Activated CD8-positive, alpha-beta T cell treated with anti-CD3 and anti-CD28 coated beads, Interleukin-2, amount 10 ng/mL, durations not matched to agents 7 days and 5 days (primary cell): ENCODE measurements around the gene PEX5L. TPM values are rescaled to one million over a fixed set of nuclear protein-coding genes. Genes with fewer than 3 reads are reported as not detected.
"Not testable (repeated sequence)": the region's sequence is repeated elsewhere in the genome, so short reads cannot be mapped to it uniquely, and the experiment has no call there.

Experiments
- ATAC-seq: fragments of 150-1000 bp; cut with Tn5 transposase; one replicate; pipeline ENCODE4 v1.10.0; 2021; ENCODE audit warnings: moderate library complexity
- CTCF ChIA-PET: fragments of 350-600 bp; sonication (Branson Sonifier 250); formaldehyde crosslinking; loops from one replicate; lab custom pipeline; 2021; ENCODE audit warnings: antibody characterized with exemption; lab: Charles Lee
- POLR2A ChIA-PET: fragments of 350-600 bp; sonication (Branson Sonifier 250); formaldehyde crosslinking; loops from one replicate; lab custom pipeline; 2021; ENCODE audit warnings: antibody characterized with exemption; lab: Charles Lee
- DNase-seq: peaks from one replicate; pipeline ENCODE4 v3.0.0-alpha.2; 2020
- H3K27ac Mint-ChIP-seq: one replicate; pipeline ENCODE4 v1.8.0; 2021; ENCODE audit warnings: mild to moderate bottlenecking, mixed read lengths
- H3K27me3 Mint-ChIP-seq: one replicate; pipeline ENCODE4 v1.8.0; 2021; ENCODE audit warnings: low read depth, mixed read lengths
- H3K36me3 Mint-ChIP-seq: one replicate; pipeline ENCODE4 v1.8.0; 2021; ENCODE audit warnings: low read depth, mixed read lengths
- H3K4me1 Mint-ChIP-seq: one replicate; pipeline ENCODE4 v1.8.0; 2021; ENCODE audit warnings: low read depth, mixed read lengths
- H3K4me3 Mint-ChIP-seq: one replicate; pipeline ENCODE4 v1.8.0; 2021; ENCODE audit warnings: mild to moderate bottlenecking, mixed read lengths
- H3K9me3 Mint-ChIP-seq: one replicate; pipeline ENCODE4 v1.8.0; 2022; ENCODE audit warnings: mixed read lengths; ENCODE audit not compliant: insufficient read depth
- total RNA-seq, 2 experiments: library from RNA; stranded (reverse); gene quantifications; one replicate each; pipeline ENCODE4 v1.2.3, GENCODE V29; 2021

PEX5L gene
- total RNA-seq, 2 experiments from 2014 or later = not detected

- H3K4me1 Mint-ChIP-seq = no peaks in the 10 kb centered on the region
- POLR2A ChIA-PET = interaction anchor here (1.0 to 1.2 kb wide), 2 partner anchors 10 to 811 kb away, joined by 3 read pairs; no protein-coding TSS in a partner anchor
- no peak overlapping the region for H3K4me3 Mint-ChIP-seq
- DNase-seq (no peak), ATAC-seq (no peak)
- CTCF ChIA-PET = no interaction called here
- H3K9me3 Mint-ChIP-seq = no peaks in the 10 kb centered on the region
- no peaks in the 10 kb centered on the region for H3K36me3 Mint-ChIP-seq
- H3K27me3 Mint-ChIP-seq = no peaks in the 10 kb centered on the region
- H3K27ac Mint-ChIP-seq = no peak overlapping the region
These were observed 244.9 kb downstream of the PEX5L start for GRCh38 chr3:179791793-179792192.

GRCh38 chr3:179788996-179789395 lies 247.7 kb downstream of the PEX5L start:
- POLR2A ChIA-PET = no interaction called here
- Mint-ChIP-seq H3K9me3 (no peaks in the 10 kb centered on the region), H3K27ac (no peak overlapping the region), H3K27me3 (no peaks in the 10 kb centered on the region), H3K36me3 (no peaks in the 10 kb centered on the region), H3K4me3 (no peak overlapping the region), H3K4me1 (no peaks in the 10 kb centered on the region)
- no peak for DNase-seq
- CTCF ChIA-PET = no interaction called here
- ATAC-seq = no peak

- DNase-seq, ATAC-seq, H3K27ac Mint-ChIP-seq, H3K9me3 Mint-ChIP-seq, H3K36me3 Mint-ChIP-seq, H3K4me1 Mint-ChIP-seq, H3K27me3 Mint-ChIP-seq, POLR2A ChIA-PET, H3K4me3 Mint-ChIP-seq, CTCF ChIA-PET: not testable (repeated sequence)
These were observed 253.9 kb downstream of the PEX5L start for GRCh38 chr3:179782841-179783240.

GRCh38 chr3:179775416-179776122 lies 261.2 kb downstream of the PEX5L start:
- no peak for DNase-seq
- Mint-ChIP-seq H3K27ac (no peak overlapping the region), H3K4me1 (peaks cover 7% of the 10 kb centered on the region), H3K4me3 (no peak overlapping the region), H3K9me3 (no peaks in the 10 kb centered on the region), H3K36me3 (peaks cover 12% of the 10 kb centered on the region), H3K27me3 (no peaks in the 10 kb centered on the region)
- CTCF ChIA-PET = no interaction called here
- ATAC-seq = no peak
- POLR2A ChIA-PET = interaction anchor here (0.9 kb wide), 1 partner anchor 15 kb away, joined by 3 read pairs; no protein-coding TSS in a partner anchor

- ChIA-PET CTCF (interaction anchor here (1.5 kb wide), 1 partner anchor 12 kb away, joined by 6 read pairs; no protein-coding TSS in a partner anchor), POLR2A (no interaction called here)
- Mint-ChIP-seq H3K4me1 (peaks cover 7% of the 10 kb centered on the region), H3K36me3 (peaks cover 11% of the 10 kb centered on the region), H3K27ac (no peak overlapping the region), H3K27me3 (no peaks in the 10 kb centered on the region), H3K9me3 (no peaks in the 10 kb centered on the region), H3K4me3 (no peak overlapping the region)
- DNase-seq = no peak
- no peak for ATAC-seq
These were observed 264.4 kb downstream of the PEX5L start for GRCh38 chr3:179772297-179772696.

- Mint-ChIP-seq H3K27me3 (no peaks in the 10 kb centered on the region), H3K4me3 (no peak overlapping the region), H3K4me1 (peaks cover 7% of the 10 kb centered on the region), H3K27ac (no peak overlapping the region), H3K9me3 (no peaks in the 10 kb centered on the region), H3K36me3 (peaks cover 14% of the 10 kb centered on the region)
- CTCF ChIA-PET = interaction anchor here (1.5 kb wide), 1 partner anchor 11 kb away, joined by 6 read pairs; no protein-coding TSS in a partner anchor
- POLR2A ChIA-PET = no interaction called here
- ATAC-seq = no peak
- DNase-seq = no peak
These were observed 264.9 kb downstream of the PEX5L start for GRCh38 chr3:179771797-179772196.

- POLR2A ChIA-PET = no interaction called here
- no peak overlapping the region for H3K27ac Mint-ChIP-seq
- peaks cover 12% of the 10 kb centered on the region for H3K36me3 Mint-ChIP-seq
- no peak for DNase-seq
- no peaks in the 10 kb centered on the region for H3K27me3 Mint-ChIP-seq
- ATAC-seq = no peak
- no peak overlapping the region for H3K4me3 Mint-ChIP-seq
- peaks cover 7% of the 10 kb centered on the region for H3K4me1 Mint-ChIP-seq
- CTCF ChIA-PET = no interaction called here
- no peaks in the 10 kb centered on the region for H3K9me3 Mint-ChIP-seq
These were observed 267.1 kb downstream of the PEX5L start for GRCh38 chr3:179769411-179770247.

- H3K27ac Mint-ChIP-seq = no peak overlapping the region
- no peaks in the 10 kb centered on the region for H3K27me3 Mint-ChIP-seq
- ATAC-seq = no peak
- H3K9me3 Mint-ChIP-seq = no peaks in the 10 kb centered on the region
- ChIA-PET CTCF (no interaction called here), POLR2A (no interaction called here)
- DNase-seq = no peak
- H3K4me3 Mint-ChIP-seq = no peak overlapping the region
- H3K36me3 Mint-ChIP-seq = peaks cover 11% of the 10 kb centered on the region
- peaks cover 7% of the 10 kb centered on the region for H3K4me1 Mint-ChIP-seq
These were observed 268.7 kb downstream of the PEX5L start for GRCh38 chr3:179768080-179768479.

- Mint-ChIP-seq H3K9me3 (no peaks in the 10 kb centered on the region), H3K4me1 (peaks cover 3% of the 10 kb centered on the region), H3K27ac (no peak overlapping the region), H3K36me3 (peaks cover 15% of the 10 kb centered on the region), H3K4me3 (no peak overlapping the region), H3K27me3 (no peaks in the 10 kb centered on the region)
- no peak for ATAC-seq
- ChIA-PET CTCF (no interaction called here), POLR2A (no interaction called here)
- no peak for DNase-seq
These were observed 270.2 kb downstream of the PEX5L start for GRCh38 chr3:179766416-179767133.

GRCh38 chr3:179765396-179765795 lies 271.3 kb downstream of the PEX5L start:
- POLR2A ChIA-PET = no interaction called here
- Mint-ChIP-seq H3K9me3 (no peaks in the 10 kb centered on the region), H3K36me3 (peaks cover 15% of the 10 kb centered on the region), H3K4me1 (no peaks in the 10 kb centered on the region), H3K4me3 (no peak overlapping the region), H3K27ac (no peak overlapping the region), H3K27me3 (no peaks in the 10 kb centered on the region)
- CTCF ChIA-PET = no interaction called here
- ATAC-seq (no peak), DNase-seq (no peak)

- Mint-ChIP-seq H3K27me3 (no peaks in the 10 kb centered on the region), H3K36me3 (peaks cover 8% of the 10 kb centered on the region), H3K4me3 (no peak overlapping the region), H3K4me1 (no peaks in the 10 kb centered on the region), H3K27ac (no peak overlapping the region), H3K9me3 (no peaks in the 10 kb centered on the region)
- ChIA-PET CTCF (interaction anchor here (1.1 to 1.4 kb wide), 2 partner anchors 11 kb away, joined by 4 to 6 read pairs; no protein-coding TSS in a partner anchor), POLR2A (interaction anchor here (0.8 kb wide), 1 partner anchor 14 kb away, joined by 3 read pairs; no protein-coding TSS in a partner anchor)
- no peak for ATAC-seq
- DNase-seq = no peak
These were observed 275.8 kb downstream of the PEX5L start for GRCh38 chr3:179760944-179761343.
